GM12878 (cell line): ENCODE measurements around the gene PDE4DIP.
"Not testable (repeated sequence)": the region's sequence is repeated elsewhere in the genome, so short reads cannot be mapped to it uniquely, and the experiment has no call there.

ENCODE experiments used
- GABPA ChIP-seq: IDR thresholded peaks from 2 replicates; pipeline ENCODE4 v1.6.1; 2014; ENCODE audit warnings: antibody characterized with exemption, low read depth, mild to moderate bottlenecking, inconsistent platforms
- MYC ChIP-seq: IDR thresholded peaks from 2 replicates; pipeline ENCODE4 v1.6.1; 2011; ENCODE audit warnings: mild to moderate bottlenecking, low read length, moderate library complexity, inconsistent platforms; ENCODE audit not compliant: insufficient read depth, insufficient replicate concordance, insufficient read length, severe bottlenecking
- POLR2A ChIP-seq: IDR thresholded peaks from 2 replicates; pipeline ENCODE4 v1.6.1; 2011; ENCODE audit warnings: low read depth, mild to moderate bottlenecking, low read length
- SIN3A ChIP-seq: IDR thresholded peaks from 2 replicates; pipeline ENCODE4 v1.6.1; 2012; ENCODE audit warnings: low read depth, low read length, improper control_type of control experiment
- TBL1XR1 ChIP-seq: IDR thresholded peaks from 2 replicates; pipeline ENCODE4 v1.6.1; 2012; ENCODE audit warnings: low read depth, low read length, improper control_type of control experiment
- TF ChIP-seq, protein P1 (sequence below), 3 experiments: IDR thresholded peaks in 2 of 3; conservative IDR thresholded peaks in 1 of 3; 2 replicates each; pipeline ENCODE4 v1.5.1; 2011; ENCODE audit warnings: low read depth in 3 of 3, low read length in 3 of 3, mild to moderate bottlenecking in 3 of 3, control low read depth in 2 of 3, moderate library complexity in 2 of 3, inconsistent platforms in 1 of 3, mixed read lengths in 1 of 3; ENCODE audit not compliant: control insufficient read depth in 2 of 3, insufficient read depth in 1 of 3; ENCODE audit errors: extremely low read depth in 1 of 3
- TF ChIP-seq, protein P2 (sequence below): IDR thresholded peaks from 2 replicates; pipeline ENCODE4 v1.6.1; 2012; ENCODE audit warnings: low read depth, low read length, improper control_type of control experiment

DNA sequence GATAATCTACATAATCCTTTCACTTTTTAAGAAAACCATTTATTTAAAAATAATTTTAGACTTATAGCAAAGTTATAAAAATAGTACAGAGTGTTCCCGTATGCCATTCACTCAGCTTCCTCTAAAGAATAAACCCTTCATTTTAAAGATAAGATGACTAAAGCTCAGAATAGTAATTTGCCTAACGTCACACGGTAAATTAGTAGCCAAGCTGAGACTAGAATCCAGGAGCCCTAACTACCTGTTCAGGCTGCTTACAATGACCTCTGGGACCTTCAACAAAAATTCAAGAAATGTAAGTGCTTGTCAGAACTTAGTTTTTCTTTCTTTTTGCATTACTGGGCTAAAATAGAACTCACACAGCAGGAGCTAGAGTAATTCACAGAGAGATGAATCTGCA lies 56.5 kb downstream of the PDE4DIP start:
- TF ChIP-seq SIN3A, POLR2A, TBL1XR1, MYC, GABPA: not testable (repeated sequence)
- TF ChIP-seq, protein P1, sequence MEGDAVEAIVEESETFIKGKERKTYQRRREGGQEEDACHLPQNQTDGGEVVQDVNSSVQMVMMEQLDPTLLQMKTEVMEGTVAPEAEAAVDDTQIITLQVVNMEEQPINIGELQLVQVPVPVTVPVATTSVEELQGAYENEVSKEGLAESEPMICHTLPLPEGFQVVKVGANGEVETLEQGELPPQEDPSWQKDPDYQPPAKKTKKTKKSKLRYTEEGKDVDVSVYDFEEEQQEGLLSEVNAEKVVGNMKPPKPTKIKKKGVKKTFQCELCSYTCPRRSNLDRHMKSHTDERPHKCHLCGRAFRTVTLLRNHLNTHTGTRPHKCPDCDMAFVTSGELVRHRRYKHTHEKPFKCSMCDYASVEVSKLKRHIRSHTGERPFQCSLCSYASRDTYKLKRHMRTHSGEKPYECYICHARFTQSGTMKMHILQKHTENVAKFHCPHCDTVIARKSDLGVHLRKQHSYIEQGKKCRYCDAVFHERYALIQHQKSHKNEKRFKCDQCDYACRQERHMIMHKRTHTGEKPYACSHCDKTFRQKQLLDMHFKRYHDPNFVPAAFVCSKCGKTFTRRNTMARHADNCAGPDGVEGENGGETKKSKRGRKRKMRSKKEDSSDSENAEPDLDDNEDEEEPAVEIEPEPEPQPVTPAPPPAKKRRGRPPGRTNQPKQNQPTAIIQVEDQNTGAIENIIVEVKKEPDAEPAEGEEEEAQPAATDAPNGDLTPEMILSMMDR (IDR thresholded peaks at IDR 0.05 in 2 of 3, conservative IDR thresholded peaks at IDR 0.05 in 1 of 3; ENCODE audit: control insufficient read depth in 2 of 3, extremely low read depth in 1 of 3, insufficient read depth in 1 of 3, low read depth in 3 of 3, low read length in 3 of 3): not testable (repeated sequence)
- TF ChIP-seq, protein P2, sequence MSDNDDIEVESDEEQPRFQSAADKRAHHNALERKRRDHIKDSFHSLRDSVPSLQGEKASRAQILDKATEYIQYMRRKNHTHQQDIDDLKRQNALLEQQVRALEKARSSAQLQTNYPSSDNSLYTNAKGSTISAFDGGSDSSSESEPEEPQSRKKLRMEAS: not testable (repeated sequence)
